Activated CD4-positive, alpha-beta T cell treated with anti-CD3 and anti-CD28 coated beads, Interleukin-2, amount 50 U/mL, for 4 hours (primary cell): Measurements from ENCODE around the gene VPS35.

Source experiments
- DNase-seq, 2 experiments: peaks; one replicate each; pipeline ENCODE4 v3.0.0-alpha.2; 2020

Gene VPS35

DNA sequence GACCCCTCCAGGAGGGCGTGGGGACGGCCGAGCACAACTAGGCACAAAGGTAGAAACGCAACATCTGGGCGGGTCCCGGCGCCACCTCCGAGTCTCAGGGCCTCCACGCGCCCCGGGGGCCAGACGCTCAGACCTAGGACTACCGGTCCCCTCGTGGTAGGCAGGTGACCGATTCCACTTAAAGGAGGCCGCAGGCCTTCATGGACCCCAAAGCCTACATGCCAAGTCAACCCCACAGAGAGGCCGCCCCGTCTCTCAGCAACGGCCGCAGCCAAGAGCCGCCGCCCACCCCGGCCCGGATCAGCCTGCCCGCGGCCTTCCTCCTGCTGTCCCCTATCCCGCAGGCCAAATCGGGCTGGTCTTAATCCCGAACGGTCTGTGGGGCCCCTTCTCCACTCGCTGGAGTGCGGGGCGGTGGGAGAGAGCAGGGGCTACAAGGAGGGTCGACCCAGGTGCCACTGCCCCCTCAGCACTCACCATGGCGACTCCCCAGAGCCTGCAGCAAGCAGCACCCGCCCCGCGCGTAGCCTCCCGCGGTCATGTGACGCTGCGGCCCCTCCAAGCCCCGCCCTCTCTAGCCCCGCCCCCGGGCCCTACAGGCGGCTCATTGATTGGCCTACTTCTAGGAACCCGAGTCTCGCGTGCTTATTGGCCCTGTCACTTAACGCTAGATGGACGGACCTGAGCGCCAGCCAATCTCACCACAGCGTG is at the start of gene VPS35:
Gene VPS35 (minus strand): TSS at position 525 of the 711 bp plus-strand sequence. CDS start 45 bp downstream, at position 480.
- peak; percentile 99 to 100 for DNase-seq

GRCh38 chr16:46737621-46738214 is 48.7 kb upstream of the VPS35 start:
- DNase-seq: no peak

GRCh38 chr16:46736695-46737094 is 47.7 kb upstream of the VPS35 start:
- no peak for DNase-seq

DNA sequence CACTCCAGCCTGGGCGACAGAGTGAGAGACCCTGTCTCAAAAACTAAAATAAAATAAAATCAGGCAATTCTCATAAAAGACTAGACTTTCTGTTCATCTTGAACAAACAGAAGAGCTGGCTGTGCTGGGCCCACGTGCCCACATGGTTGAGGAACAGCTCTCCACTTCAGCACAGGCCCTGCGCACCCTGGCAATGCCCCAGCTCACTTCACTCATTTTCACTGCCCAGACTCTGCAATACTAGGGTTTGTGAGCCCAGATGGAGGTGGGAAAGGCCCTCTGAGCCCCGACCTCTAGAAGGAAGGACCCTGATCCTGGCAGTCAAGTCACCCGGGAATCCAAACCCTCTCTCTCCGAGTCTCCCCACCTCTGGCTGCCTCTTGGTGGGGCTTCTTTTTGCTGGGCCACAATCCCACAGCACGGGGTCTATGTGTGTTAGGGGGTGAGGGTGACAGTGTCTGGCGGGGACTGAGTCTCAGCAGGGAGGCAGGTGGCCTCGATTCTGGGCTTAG is 44.4 kb upstream of the VPS35 start:
- no peak for DNase-seq

DNA sequence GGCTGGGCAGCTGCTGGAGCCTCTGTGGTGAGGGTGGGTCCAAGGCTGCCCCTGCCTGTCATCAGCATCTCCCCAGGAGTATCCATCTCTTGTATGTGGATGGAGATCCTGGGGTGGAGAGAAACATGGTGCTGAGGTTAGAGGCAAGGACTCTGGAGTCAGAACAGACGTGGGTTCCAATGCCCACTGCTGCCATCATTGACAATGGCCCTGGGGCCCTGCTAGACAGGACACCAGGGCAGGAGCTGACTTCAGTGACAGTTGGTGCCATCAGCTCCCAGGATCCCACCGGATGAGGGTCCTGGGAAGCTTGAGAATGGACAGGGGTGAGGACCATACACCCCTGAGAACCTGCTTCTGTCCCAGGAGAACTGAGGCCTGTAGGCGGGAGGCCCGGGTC is 43.6 kb upstream of the VPS35 start:
- DNase-seq: no peak

DNA sequence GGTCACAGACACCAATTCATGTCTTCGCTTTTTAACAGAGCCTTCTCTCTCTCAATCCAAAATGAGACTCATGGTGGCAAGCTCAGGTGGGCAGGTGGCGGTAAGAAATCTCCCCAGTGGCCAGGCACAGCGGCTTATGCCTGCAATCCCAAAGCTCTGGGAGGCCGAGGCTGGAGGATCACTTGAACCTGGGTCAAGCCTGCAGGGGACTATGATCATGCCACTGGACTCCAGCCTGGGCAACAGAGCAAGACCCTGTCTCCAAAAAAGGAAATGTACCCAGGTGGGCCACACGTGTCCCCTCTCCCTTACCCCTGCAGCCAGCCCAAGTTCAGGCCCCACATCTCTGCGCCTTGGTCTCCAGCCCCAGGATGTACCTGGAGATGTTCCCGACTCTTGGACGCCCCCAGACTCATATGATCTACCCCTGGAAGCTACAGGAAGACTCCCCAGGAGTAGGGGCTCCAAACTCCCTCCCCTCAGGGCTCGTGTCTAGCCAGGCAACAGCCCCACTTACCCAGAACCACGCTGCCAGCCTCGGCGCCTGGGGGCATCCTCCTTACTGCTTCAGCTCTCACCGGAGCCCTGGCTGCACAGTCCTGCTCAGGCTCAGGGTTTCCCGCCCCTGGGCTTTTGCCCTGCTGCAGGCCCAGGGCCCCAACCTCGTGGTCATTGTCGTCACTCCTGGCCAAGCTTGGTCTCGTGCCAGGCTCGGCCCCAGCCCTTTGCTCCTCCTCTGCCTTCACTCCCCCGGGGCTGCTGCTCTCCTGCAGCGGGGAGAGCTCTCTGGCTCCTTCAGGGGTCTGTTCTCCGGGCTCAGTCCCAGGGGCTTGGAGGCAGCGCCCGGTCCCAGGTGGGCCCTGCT is 42.9 kb upstream of the VPS35 start:
- no peak for DNase-seq

- DNase-seq: no peak
These were observed 42.1 kb upstream of the VPS35 start for GRCh38 chr16:46730801-46731690.

GRCh38 chr16:46730126-46730525 is 41.1 kb upstream of the VPS35 start:
- no peak for DNase-seq

DNA sequence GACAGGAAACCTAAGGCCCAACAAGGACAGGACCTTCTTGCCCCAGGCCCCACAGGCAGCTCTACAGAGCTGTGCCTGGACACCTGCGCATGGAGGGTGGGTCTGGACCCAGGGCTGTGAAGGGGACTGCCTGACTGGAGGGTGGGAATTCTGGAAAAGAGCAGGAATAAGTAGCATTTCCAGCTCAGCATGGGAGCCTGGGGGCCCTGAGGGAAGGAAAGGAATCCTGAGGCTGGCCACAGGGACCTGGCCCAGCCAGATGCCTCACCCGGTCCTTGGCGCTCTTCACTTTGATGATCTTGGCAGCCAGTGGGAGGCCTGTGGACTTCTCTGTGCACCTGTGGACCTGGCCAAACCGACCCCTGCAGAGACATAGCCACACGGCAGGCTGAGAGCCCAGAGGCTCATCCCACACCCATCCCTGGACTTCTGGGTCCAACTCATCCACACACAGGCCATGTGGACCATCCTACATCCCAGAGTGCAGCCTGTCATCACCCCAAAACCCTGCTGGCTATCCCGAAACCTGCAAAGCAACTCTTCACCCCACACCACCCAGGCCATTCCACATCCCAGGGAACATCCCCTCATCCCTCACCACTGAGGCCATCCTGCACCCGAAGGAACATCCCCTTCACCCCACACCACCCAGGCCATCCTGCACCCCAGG is 40.5 kb upstream of the VPS35 start:
- no peak for DNase-seq

DNA sequence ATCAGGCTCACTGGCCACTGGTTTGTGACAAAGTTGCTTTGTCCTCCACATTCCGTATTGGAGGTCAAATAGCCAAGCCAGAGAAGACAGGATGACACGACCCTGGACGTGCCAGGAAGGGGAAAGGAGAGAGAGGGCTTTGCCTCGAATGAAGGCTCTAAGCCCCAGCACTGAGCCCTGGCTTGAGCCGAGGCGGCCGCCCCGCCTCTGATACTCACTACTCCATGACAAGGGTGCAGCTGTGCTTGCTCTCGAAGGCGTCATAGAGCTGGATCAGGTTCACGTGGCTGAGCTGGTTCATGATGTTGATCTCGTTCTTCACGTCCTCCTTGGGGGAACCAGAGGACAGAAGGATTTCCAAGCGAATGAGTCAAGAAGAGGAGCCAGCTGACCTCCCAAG is 39.8 kb upstream of the VPS35 start:
- no peak for DNase-seq

- DNase-seq: no peak
These were observed 38.7 kb upstream of the VPS35 start for GRCh38 chr16:46727630-46728029.

- DNase-seq: no peak
These were observed 38.2 kb upstream of the VPS35 start for GRCh38 chr16:46727184-46727583.

GRCh38 chr16:46721885-46722284 is 32.9 kb upstream of the VPS35 start:
- DNase-seq: no peak

GRCh38 chr16:46720619-46721018 is 31.6 kb upstream of the VPS35 start:
- DNase-seq: no peak

DNA sequence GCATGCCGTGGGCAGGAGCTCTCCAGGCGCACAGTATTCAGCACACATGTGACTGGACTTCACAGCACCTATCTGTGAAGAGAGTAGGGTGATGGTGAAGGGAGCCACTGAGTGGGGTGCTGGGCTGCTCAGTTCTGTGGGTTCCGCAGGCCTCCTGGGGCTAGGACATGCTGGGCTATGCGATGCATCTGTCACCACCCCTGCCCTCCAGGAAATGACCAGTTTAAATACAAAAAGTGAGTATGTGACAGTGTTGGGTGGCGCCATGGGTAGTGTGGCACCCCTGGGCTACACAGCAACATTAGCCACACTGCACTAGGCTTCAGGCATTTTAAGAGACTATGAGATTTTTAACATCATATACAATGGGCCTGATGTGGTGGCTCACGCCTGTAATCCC is 30.6 kb upstream of the VPS35 start:
- DNase-seq: no peak

GRCh38 chr16:46718214-46718613 is 29.2 kb upstream of the VPS35 start:
- DNase-seq: no peak

- DNase-seq: no peak
These were observed 28.7 kb upstream of the VPS35 start for GRCh38 chr16:46717692-46718091.

GRCh38 chr16:46715769-46716305 is 26.9 kb upstream of the VPS35 start:
- no peak for DNase-seq

DNA sequence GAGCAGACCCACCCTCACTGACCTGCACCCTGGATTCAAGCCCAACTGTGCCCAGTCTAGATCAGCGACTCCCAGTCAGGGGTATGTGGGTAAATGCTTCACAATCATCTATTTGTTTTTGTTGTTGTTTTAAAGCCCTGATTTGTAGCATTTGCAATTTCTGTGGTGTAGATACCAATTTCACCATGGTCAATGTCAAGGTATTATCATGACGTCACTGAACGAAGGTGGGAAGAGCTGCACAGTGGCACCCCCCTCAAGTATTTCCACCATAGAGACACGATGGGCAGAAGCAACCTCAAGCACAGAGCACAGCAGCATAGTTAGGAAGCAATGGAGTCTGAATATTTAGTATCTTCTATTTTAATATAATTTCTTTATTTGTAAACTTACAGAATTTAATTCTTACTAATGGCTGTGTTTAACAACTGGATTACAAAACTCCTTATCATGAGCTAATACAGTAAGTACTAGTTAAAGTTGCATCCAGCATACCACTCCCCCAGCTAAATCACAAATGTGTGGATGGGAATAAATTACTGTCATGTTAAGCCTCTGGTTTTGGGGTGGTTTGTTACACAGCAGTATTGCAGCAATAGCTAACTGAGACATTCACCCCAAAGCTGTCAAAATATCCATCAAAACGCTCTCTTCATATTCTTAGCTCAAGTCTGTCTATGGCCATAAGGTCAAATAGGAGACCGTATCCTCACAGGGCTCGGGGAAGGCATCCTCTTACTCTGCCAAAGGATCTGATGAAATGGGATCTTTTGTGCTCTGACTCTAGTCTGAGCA is 26.0 kb upstream of the VPS35 start:
- DNase-seq: no peak

GRCh38 chr16:46713634-46714033 is 24.7 kb upstream of the VPS35 start:
- DNase-seq: no peak

DNA sequence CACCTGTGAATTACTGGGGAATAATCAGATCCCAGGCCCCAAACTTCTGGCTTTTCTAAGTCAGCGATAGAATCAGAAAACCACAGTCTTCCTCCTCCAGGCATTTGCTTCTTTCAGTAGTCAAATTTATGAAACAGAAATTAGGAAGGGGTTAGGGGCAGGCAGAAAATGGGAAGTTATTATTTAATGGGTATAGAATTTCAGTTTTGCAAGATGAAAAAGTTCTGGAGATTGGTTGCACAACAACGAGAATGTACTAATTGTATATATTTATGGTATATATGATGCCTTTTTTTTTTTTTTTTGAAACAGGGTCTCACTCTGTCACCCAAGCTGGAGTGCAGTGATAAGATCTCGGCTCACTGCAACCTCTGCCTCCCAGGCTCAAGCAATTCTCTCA is 23.9 kb upstream of the VPS35 start:
- DNase-seq: no peak
